HG02981 (cell line): ENCODE measurements around the gene CHD1.
A peak's percentile ranks its signal among the peaks of the same experiment; 100 is the strongest.

Experiments
- ATAC-seq: cut with Tn5 transposase; IDR thresholded peaks from one replicate; pipeline ENCODE4 v1.9.1; 2021; ENCODE audit warnings: mild to moderate bottlenecking, moderate library complexity; ENCODE audit not compliant: unreplicated experiment

CHD1 gene

GRCh38 chr5:98905857-98906688 is 22.7 kb downstream of the CHD1 start:
- peak; percentile 62 for ATAC-seq

DNA sequence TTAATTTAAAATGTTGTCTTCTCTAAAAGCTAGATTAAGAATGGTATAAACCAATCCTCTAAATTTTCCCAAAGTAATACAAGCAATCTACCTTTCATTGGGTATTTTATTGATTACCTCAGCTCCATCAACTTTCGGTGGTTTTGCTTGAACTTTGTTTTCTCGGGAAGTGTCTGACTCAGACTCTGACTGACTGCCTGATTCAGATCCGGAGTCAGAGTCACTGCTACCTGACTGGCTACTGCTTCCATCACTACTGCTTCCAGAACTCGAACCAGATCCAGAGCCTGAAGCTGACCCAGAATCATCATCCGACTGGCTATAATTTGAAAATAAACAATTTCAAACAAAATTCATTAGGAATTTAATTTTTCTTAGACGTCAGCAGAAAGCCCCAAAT is 24.0 kb downstream of the CHD1 start:
- no peak for ATAC-seq

DNA sequence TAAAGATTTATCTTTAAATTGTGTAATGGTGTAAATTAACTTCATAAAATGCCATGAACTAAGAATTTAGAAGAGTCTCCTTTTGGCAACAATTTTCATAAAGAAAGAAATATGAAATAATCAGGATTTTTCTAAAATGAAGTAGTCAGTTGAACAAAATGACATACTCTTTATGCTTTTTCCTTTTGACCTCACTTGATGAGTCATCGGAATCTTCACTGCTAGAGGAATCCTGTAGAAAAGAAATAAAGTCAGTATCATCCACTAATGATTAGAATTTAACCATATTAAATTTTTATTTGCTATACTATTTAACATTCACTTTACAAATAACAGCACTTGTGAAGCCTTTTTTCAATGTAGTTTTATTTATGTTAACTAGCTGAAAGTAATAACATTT is 26.1 kb downstream of the CHD1 start:
- ATAC-seq = no peak

- no peak for ATAC-seq
Measured at GRCh38 chr5:98899456-98899855, 29.4 kb downstream of the CHD1 start.

GRCh38 chr5:98898743-98899142 is 30.1 kb downstream of the CHD1 start:
- ATAC-seq = no peak

DNA sequence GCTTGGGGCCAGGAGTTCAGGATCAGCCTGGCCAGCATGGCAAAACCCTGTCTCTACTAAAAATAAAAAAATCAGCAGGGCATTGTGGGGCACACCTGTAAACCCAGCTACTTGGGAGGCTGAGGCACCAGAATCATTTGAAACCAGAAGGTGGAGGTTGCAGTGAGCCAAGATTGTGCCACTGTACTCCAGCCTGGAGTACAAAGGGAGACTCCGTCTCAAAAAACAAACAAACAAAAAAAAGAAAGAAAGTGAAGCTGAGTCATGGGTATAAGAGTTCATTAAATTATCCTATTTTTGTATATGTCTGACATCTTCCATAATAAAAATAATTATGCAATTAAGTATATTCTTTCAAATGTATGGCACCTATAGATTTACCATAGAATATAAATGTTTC is 37.2 kb downstream of the CHD1 start:
- ATAC-seq = no peak

GRCh38 chr5:98880598-98880997 is 48.2 kb downstream of the CHD1 start:
- ATAC-seq = no peak

- ATAC-seq = no peak
Measured at GRCh38 chr5:98880151-98880550, 48.7 kb downstream of the CHD1 start.

- ATAC-seq = no peak
Measured at GRCh38 chr5:98877600-98877999, 51.2 kb downstream of the CHD1 start.

DNA sequence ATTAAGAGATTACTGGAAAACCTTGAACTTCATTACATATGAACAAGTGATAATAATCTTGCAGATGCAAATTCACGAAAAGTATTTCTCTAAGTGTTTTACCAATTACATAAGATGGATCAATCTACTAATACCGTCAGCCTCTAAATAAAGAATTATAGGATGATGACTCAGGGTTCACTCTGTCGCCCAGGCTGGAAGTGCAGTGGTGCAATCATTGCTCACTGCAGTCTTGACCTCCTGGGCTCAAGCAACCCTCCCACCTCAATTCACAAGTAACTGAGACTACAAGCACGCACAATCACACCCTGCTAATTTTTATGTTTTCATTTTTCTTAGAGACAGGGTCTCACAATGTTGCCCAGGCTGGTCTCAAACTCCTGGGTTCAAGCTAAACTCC is 56.1 kb downstream of the CHD1 start:
- no peak for ATAC-seq

- no peak for ATAC-seq
Measured at GRCh38 chr5:98865690-98866089, 63.1 kb downstream of the CHD1 start.

DNA sequence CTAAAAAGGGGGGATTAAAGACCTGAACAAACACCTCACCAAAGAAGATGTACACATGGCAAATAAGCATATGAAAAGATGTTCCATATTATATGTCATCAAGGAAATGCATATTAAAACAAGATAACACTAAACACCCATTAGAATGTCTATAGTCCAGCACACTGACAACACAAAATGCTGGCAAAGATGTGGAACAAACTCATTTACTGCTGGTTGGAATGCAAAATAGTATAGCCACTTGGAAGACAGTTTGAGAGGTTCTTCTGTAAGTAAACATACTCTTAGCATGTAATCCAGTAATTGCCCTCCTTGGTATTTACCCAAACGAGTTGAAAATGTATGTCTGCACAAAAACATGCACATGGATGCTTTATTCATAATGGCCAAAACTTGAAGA is 81.8 kb downstream of the CHD1 start:
- ATAC-seq = no peak

GRCh38 chr5:98846520-98846919 is 82.3 kb downstream of the CHD1 start:
- no peak for ATAC-seq

- no peak for ATAC-seq
Measured at GRCh38 chr5:98845878-98846277, 82.9 kb downstream of the CHD1 start.

GRCh38 chr5:98844865-98845264 is 83.9 kb downstream of the CHD1 start:
- no peak for ATAC-seq

GRCh38 chr5:98843481-98843880 is 85.3 kb downstream of the CHD1 start:
- ATAC-seq = no peak

DNA sequence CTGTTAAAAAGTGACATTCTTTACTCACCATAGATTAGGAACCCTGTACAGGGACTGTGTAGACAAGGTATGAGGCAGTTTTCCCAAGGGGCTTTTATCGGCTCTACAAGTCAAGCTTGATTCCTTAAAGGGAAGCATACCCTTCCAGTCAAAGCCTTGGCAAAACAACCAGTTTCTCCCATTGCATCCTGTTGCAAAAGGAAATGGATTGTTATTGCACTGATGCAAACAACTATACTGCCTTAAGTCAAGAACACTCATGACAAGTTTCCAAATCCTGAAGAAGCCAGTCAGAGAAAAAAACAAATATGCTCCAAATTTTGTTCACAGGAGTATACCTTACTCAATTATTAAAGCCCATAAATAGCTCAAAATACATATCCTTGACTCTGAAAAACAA is 87.9 kb downstream of the CHD1 start:
- ATAC-seq = no peak

DNA sequence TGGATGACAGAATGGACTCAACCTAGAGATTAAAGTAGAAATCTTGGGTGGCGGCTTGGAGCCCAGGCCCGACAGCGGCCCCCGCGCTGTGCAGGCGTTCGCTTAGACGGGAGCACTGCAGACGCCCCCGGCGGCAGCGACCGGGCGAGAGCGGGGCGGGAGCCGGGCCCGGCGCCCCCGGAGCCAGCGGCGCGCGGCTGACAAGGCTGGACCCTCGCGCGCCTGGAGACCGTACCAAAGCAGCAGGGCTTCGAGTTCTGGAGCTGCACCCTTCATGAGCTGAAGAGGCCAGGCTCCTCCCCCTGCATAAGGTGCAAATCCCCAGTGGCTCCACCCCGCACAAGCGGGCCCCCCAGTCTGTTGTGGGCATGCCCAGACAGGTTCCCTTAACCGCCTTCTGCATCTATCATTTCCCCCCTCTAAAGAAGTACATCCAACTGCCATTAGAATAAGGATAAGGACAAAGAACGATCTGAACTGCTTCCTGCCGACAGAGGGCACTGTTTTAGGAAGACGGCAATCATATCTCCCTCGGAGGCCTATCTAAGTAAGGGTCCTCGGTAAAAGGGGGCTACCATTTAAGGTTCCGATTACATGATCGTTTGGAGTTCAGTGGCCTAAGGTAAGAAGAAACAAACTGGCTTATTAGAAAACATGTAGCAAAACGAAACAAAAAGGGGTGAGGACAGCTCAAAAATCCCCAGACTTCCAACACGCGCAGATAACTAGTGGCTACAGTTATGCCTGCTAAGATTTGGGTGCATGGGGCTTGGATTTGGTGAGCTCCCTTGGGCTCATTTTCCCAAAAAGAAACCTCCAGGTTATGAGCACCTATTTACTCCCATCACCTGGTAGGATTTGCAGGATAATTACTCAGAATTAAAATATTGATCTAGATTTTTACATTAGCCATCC is 89.1 kb downstream of the CHD1 start:
- ATAC-seq = peak; percentile 55

- ATAC-seq = no peak
Measured at GRCh38 chr5:98836175-98836574, 92.6 kb downstream of the CHD1 start.

GRCh38 chr5:98827588-98828284 is 101.1 kb downstream of the CHD1 start:
- ATAC-seq = no peak

DNA sequence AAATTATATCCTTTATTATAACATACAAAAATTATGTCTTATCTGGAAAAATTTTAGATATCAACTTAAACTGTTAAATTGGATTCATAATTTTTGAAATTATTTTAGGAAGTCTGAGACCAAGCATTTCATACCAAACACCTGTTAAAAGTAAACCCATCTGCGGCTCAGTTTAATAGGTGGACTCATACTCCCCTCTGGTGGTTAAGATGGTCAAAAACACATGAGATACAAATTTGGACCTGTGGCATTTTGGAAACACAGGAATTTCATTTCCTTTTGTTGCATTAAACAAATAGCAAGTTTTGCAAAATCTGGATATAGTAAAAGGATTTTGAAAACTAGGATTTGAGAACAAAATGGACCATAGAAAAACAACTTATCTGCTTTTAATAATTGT is 101.6 kb downstream of the CHD1 start:
- peak; percentile 49 for ATAC-seq
